Measurements from ENCODE around the gene TRAF3IP1.
"Not testable (repeated sequence)": the region's sequence is repeated elsewhere in the genome, so short reads cannot be mapped to it uniquely, and the experiment has no call there.

DNA sequence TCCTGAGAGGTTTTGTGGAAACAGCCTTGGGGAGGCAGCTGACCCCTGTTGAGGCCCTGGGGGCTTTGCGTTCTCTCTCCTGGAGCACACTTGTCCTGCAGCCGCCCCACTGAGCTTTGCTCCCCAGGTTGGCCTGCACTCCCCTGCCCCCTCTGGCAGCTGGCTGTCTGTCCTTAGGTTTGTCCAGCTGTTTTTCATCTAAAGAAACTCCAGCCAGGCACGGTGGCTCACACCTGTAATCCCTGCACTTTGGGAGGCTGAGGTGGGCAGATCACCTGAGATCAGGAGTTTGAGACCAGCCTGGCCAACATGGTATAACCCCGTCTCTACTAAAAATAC, 84.9 kb downstream of the TRAF3IP1 start:
- TF ChIP-seq, protein P1, sequence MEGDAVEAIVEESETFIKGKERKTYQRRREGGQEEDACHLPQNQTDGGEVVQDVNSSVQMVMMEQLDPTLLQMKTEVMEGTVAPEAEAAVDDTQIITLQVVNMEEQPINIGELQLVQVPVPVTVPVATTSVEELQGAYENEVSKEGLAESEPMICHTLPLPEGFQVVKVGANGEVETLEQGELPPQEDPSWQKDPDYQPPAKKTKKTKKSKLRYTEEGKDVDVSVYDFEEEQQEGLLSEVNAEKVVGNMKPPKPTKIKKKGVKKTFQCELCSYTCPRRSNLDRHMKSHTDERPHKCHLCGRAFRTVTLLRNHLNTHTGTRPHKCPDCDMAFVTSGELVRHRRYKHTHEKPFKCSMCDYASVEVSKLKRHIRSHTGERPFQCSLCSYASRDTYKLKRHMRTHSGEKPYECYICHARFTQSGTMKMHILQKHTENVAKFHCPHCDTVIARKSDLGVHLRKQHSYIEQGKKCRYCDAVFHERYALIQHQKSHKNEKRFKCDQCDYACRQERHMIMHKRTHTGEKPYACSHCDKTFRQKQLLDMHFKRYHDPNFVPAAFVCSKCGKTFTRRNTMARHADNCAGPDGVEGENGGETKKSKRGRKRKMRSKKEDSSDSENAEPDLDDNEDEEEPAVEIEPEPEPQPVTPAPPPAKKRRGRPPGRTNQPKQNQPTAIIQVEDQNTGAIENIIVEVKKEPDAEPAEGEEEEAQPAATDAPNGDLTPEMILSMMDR (IDR thresholded peaks at IDR 0.05), result not testable (repeated sequence)
- TF ChIP-seq POLR2A (IDR thresholded peaks at IDR 0.05), result not testable (repeated sequence)

Measured in uterus (tissue), 2 donors.